ENCODE measurements around the gene TBCD.

GRCh38 chr17:82743344-82744219 is 8.3 kb upstream of the TBCD start:
- TF ChIP-seq EZH2 (IDR thresholded peaks at IDR 0.05; ENCODE audit: low read length, unreplicated experiment) (no peak), CTCF (conservative IDR thresholded peaks at IDR 0.05; ENCODE audit: low read depth, low read length) (peak; percentile 26; the same call in 1 of the 2 replicates)
